ENCODE results near the gene CD164. TPM values are rescaled to one million over a fixed set of nuclear protein-coding genes. Genes with fewer than 3 reads are reported as not detected.

The CD164 gene
- total and polyA plus RNA-seq, 2 donors: 221 to 327 TPM

DNA sequence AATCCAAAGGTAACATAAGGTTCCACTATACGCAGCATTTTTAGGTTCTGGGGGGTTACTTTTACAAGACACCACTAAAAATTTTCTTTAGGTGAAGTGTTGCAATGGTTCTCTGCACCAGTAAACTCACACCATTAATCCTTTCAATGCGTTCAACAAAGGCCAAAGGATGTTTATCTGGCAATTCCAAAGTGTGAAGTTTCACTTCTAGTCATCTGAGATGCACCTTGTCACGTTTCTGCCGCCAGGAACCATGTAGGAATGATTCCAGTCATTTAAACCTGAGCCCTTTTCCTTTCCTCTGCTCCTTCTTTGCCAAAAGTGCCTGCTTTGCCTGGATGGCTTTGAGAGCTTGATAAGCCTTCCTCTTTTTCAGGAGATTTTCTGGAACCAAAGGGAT, 54.8 kb downstream of the CD164 start:
- WGBS: 75% methylated on average over 4 of the region's 4 CpGs
- DNase-seq (ENCODE audit: extremely low spot score): no peak
- no peaks in the 10 kb centered on the region for H3K36me3 ChIP-seq (ENCODE audit: insufficient read depth)
- H3K27ac ChIP-seq (ENCODE audit: low read depth): no peak overlapping the region
- H3K4me1 ChIP-seq (ENCODE audit: insufficient read depth): no peaks in the 10 kb centered on the region
- no peak overlapping the region for H3K4me3 ChIP-seq (ENCODE audit: low read depth, low read length)

DNA sequence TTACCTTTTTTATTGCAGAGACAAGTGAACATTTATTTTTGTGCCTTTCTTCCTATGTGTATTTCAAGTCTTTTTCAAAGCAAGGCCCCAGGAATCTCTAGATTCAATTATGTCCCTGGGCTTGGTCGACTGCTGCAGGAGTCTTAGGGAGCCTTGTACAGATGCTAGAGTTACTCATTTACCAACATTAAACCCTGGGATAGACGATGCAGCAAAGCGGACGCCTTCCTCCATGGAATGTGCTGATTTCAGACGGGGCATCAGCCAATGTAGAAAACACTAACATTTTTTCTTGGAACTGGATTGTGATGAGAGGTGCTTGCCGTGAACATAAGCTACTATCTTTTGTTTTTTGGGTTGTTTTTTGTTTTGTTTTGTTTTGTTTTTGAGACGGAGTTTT, 55.9 kb downstream of the CD164 start:
- H3K36me3 ChIP-seq (ENCODE audit: insufficient read depth): no peaks in the 10 kb centered on the region
- 80% methylated on average over 7 of the region's 7 CpGs for WGBS
- H3K4me1 ChIP-seq (ENCODE audit: insufficient read depth): no peaks in the 10 kb centered on the region
- no peak for DNase-seq (ENCODE audit: extremely low spot score)
- no peak overlapping the region for H3K4me3 ChIP-seq (ENCODE audit: low read depth, low read length)
- no peak overlapping the region for H3K27ac ChIP-seq (ENCODE audit: low read depth)

DNA sequence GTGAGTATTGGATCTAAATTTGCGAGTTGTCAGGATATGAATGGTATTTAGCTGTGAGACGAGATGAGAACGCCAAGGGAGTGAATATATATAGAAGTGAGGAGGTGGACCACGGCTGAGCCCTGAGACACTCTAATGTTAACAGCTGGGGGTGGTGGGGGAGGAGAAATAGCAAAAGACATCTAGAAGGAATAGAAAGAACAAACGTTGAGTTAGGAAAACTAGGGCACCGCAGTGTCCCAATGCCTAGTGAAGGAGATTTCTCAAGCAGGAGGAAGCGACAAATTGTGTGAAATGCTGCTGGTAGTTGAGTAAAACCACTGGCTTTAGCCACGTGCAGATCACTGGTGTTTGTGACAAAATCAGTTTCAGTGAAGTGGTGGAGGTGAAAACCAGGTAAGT, 56.9 kb downstream of the CD164 start:
- Histone ChIP-seq H3K27ac (ENCODE audit: low read depth) (no peak overlapping the region), H3K4me3 (ENCODE audit: low read depth, low read length) (no peak overlapping the region), H3K36me3 (ENCODE audit: insufficient read depth) (no peaks in the 10 kb centered on the region), H3K4me1 (ENCODE audit: insufficient read depth) (no peaks in the 10 kb centered on the region)
- WGBS: 69% methylated on average over 8 of the region's 8 CpGs
- DNase-seq (ENCODE audit: extremely low spot score): no peak

DNA sequence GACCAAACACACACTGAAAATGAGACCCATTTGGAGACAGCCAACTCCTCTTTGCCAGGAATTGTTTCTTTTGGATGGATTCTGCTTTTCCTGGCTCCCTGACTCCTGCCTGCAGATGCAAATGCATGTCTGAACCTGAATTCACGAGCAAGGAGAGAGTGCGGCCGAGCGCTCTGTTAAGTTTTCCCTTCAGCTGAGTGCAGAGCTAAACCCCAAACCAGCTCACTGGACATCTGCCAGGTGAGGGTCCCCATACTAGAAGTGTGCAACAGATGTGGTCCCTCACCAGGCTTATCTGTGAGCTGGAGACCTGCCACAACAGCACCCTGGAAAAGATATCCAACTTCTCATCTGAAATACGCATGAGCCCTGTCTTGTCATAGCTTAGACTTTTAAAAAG, 59.0 kb downstream of the CD164 start:
- Histone ChIP-seq H3K4me3 (ENCODE audit: low read depth, low read length) (no peak overlapping the region), H3K4me1 (ENCODE audit: insufficient read depth) (no peaks in the 10 kb centered on the region), H3K27ac (ENCODE audit: low read depth) (no peak overlapping the region), H3K36me3 (ENCODE audit: insufficient read depth) (no peaks in the 10 kb centered on the region)
- peak; percentile 7 for DNase-seq (ENCODE audit: extremely low spot score)
- 56% methylated on average over 5 of the region's 5 CpGs for WGBS

DNA sequence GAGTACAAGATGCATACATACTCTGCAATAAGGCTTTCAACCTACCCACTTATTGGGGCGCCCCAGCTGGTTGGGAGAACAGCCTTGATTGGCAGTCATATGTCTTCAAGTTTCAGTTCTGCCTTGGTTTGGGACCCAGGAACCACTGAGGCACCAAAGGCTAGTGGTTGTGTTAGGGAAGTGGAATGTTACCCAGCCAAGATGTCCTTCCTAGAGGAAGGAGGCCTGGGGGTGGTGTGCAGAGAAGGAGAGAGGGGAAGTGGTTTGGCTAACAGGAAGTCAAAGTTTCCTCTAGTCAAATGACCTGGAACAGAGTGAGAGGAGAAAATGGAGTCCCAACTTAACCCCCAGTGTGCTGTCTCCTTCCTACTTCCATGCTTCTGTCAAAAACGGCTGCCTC, 59.4 kb downstream of the CD164 start:
- WGBS: 56% methylated on average over 2 of the region's 2 CpGs
- Histone ChIP-seq H3K4me1 (ENCODE audit: insufficient read depth) (no peaks in the 10 kb centered on the region), H3K4me3 (ENCODE audit: low read depth, low read length) (no peak overlapping the region), H3K36me3 (ENCODE audit: insufficient read depth) (no peaks in the 10 kb centered on the region), H3K27ac (ENCODE audit: low read depth) (no peak overlapping the region)
- no peak for DNase-seq (ENCODE audit: extremely low spot score)

DNA sequence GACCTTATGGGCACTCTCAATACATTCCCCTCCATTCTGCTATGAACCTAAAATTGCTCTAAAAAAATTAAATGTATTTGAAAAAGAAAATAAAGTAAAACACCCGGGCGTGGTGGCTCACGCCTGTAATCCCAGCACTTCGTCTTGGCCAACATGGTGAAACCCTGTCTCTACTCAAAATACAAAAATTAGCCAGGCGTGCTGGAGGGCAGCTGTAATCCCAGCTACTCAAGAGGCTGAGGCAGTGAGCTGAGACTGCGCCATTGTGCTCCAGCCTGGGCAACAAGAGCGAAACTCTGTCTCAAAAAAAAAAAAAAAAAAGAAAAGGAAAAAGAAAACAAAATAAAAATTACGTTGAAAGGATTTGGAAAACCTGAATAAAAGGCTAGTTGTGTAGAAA, 60.5 kb downstream of the CD164 start:
- DNase-seq (ENCODE audit: extremely low spot score): no peak
- Histone ChIP-seq H3K27ac (ENCODE audit: low read depth) (no peak overlapping the region), H3K36me3 (ENCODE audit: insufficient read depth) (no peaks in the 10 kb centered on the region), H3K4me3 (ENCODE audit: low read depth, low read length) (no peak overlapping the region), H3K4me1 (ENCODE audit: insufficient read depth) (no peaks in the 10 kb centered on the region)
- WGBS: 91% methylated on average over 8 of the region's 8 CpGs

DNA sequence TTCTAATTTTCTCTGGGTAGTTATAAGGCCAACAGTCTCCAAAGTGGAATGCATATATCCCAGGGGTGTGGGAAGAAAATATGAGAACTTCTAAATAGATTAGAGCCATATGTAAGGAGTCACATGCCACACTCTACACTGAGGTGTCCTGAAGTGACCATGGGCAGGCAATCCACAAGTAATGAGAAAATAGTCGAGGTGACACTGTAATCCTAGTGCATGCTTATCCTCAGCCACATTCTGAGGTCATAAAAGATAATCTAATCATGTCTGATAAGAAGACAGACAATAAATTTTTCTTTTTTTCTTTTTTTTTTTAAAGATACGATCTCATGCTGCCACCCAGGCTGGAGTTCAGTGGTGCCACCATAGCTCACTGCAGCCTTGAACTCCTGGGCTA, 62.2 kb downstream of the CD164 start:
- WGBS: 37% methylated on average over 2 of the region's 2 CpGs
- Histone ChIP-seq H3K4me1 (ENCODE audit: insufficient read depth) (no peaks in the 10 kb centered on the region), H3K4me3 (ENCODE audit: low read depth, low read length) (no peak overlapping the region), H3K27ac (ENCODE audit: low read depth) (no peak overlapping the region), H3K36me3 (ENCODE audit: insufficient read depth) (no peaks in the 10 kb centered on the region)
- DNase-seq (ENCODE audit: extremely low spot score): no peak

DNA sequence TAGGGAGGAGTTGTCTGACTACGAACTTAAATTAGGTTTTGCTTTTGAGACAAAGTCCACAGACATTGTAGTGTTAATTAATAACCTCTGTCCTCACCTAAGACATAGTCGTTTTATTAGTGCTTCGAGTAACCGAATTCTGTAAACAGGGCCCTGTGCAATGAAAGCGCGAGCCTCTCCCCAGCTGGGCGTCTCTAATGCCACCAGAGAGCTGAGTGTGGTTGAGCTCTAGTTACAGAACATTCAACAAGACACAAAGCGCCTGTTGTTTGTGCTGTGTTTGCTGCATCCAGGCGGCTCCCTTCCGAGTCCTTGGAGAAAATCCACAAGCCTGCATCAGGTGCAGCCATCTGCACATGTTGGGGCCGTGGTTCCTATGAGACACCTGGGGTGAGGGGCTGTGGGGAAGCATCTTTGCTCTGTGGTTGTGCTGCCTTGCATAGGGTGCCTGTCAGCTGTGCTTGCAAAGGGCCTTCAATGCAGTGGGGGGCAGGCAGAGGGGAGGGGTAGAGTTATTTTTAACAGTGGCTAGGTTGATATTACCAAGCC, 63.9 kb downstream of the CD164 start:
- WGBS: 48% methylated on average over 11 of the region's 11 CpGs
- Histone ChIP-seq H3K36me3 (ENCODE audit: insufficient read depth) (no peaks in the 10 kb centered on the region), H3K4me1 (ENCODE audit: insufficient read depth) (no peaks in the 10 kb centered on the region), H3K27ac (ENCODE audit: low read depth) (no peak overlapping the region), H3K4me3 (ENCODE audit: low read depth, low read length) (no peak overlapping the region)
- DNase-seq (ENCODE audit: extremely low spot score): no peak

DNA sequence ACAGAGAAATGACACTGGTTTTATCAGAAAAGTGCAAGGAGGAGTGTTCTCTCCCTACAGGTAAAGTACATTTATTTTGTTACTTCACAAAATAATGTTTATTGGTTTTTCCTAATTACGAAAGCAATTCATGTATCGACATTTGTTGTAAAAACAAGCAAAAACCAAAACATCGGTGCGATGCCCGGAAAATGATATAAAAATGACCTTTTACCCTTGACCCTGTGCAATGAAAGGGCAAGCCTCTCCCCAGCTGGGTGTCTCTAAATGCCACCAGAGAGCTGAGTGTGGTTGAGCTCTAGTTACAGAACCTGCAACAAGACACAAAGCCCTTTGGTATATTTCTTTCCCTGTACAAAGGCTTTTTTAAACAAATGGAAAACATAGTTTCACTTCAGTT, 65.4 kb downstream of the CD164 start:
- no peak overlapping the region for H3K27ac ChIP-seq (ENCODE audit: low read depth)
- WGBS: 92% methylated on average over 5 of the region's 5 CpGs
- H3K4me1 ChIP-seq (ENCODE audit: insufficient read depth): no peaks in the 10 kb centered on the region

More for the DNA sequence above, 65.4 kb downstream of the CD164 start:
- Histone ChIP-seq H3K4me3 (ENCODE audit: low read depth, low read length) (no peak overlapping the region), H3K36me3 (ENCODE audit: insufficient read depth) (no peaks in the 10 kb centered on the region)
- no peak for DNase-seq (ENCODE audit: extremely low spot score)

Other genes with a start within 250 kb of the CD164 start
- gene PPIL6, start 58.2 kb upstream of the CD164 start, total RNA-seq: 11.9 TPM
- gene PPIL6, start 58.2 kb upstream of the CD164 start, polyA plus RNA-seq: 4.3 TPM
- gene SMPD2, start 58.3 kb upstream of the CD164 start, total RNA-seq: 9.1 TPM
- 9.5 TPM for gene SMPD2, start 58.3 kb upstream of the CD164 start, polyA plus RNA-seq
- 25.5 TPM for gene MICAL1, start 73.3 kb upstream of the CD164 start, total RNA-seq
- gene MICAL1, start 73.3 kb upstream of the CD164 start, polyA plus RNA-seq: 83.8 TPM
- gene ZBTB24, start 100.8 kb upstream of the CD164 start, total RNA-seq: 12.0 TPM
- 4.3 TPM for gene ZBTB24, start 100.8 kb upstream of the CD164 start, polyA plus RNA-seq